ENCODE measurements around the gene MIA2. TPM values are rescaled to one million over a fixed set of nuclear protein-coding genes. Genes with fewer than 3 reads are reported as not detected.

The MIA2 gene
- total RNA-seq, 2 donors from 2014 or later, result 14.2 to 34.2 TPM

- H3K27ac ChIP-seq, result no peak overlapping the region
- no peaks in the 10 kb centered on the region for H3K36me3 ChIP-seq
- peaks cover 0 to 19% of the 10 kb centered on the region in 2 donors for H3K4me1 ChIP-seq
- H3K4me3 ChIP-seq, result no peak overlapping the region
- peaks cover 5 to 24% of the 10 kb centered on the region in 2 donors for H3K9me3 ChIP-seq
- no peaks in the 10 kb centered on the region for H3K27me3 ChIP-seq
- TF ChIP-seq CTCF (IDR thresholded peaks at IDR 0.05), result no peak
- DNase-seq (ENCODE audit: low spot score), result no peak
These were observed 130.8 kb downstream of the MIA2 start for GRCh38 chr14:39364509-39364908.

GRCh38 chr14:39365354-39365753, 131.6 kb downstream of the MIA2 start:
- H3K9me3 ChIP-seq, result peaks cover 5 to 24% of the 10 kb centered on the region in 2 donors
- H3K27ac ChIP-seq, result no peak overlapping the region
- peaks cover under 1% of the 10 kb centered on the region for H3K36me3 ChIP-seq
- peaks cover 0 to 19% of the 10 kb centered on the region in 2 donors for H3K4me1 ChIP-seq
- no peak for DNase-seq (ENCODE audit: low spot score)
- no peaks in the 10 kb centered on the region for H3K27me3 ChIP-seq
- no peak overlapping the region for H3K4me3 ChIP-seq
- no peak for TF ChIP-seq CTCF (IDR thresholded peaks at IDR 0.05)

GRCh38 chr14:39366460-39367386, 133.0 kb downstream of the MIA2 start:
- no peak for DNase-seq (ENCODE audit: low spot score)
- Histone ChIP-seq H3K27ac (no peak overlapping the region), H3K36me3 (peaks cover 5% of the 10 kb centered on the region), H3K27me3 (no peaks in the 10 kb centered on the region), H3K9me3 (peaks cover 5 to 24% of the 10 kb centered on the region in 2 donors), H3K4me1 (peaks cover 0 to 19% of the 10 kb centered on the region in 2 donors), H3K4me3 (no peak overlapping the region)
- TF ChIP-seq CTCF (IDR thresholded peaks at IDR 0.05), result no peak

- peaks cover 5 to 24% of the 10 kb centered on the region in 2 donors for H3K9me3 ChIP-seq
- peaks cover 5% of the 10 kb centered on the region for H3K36me3 ChIP-seq
- TF ChIP-seq CTCF (IDR thresholded peaks at IDR 0.05), result no peak
- no peak overlapping the region for H3K4me3 ChIP-seq
- H3K27ac ChIP-seq, result no peak overlapping the region
- no peaks in the 10 kb centered on the region for H3K27me3 ChIP-seq
- no peak for DNase-seq (ENCODE audit: low spot score)
- H3K4me1 ChIP-seq, result peaks cover 0 to 19% of the 10 kb centered on the region in 2 donors
These were observed 133.7 kb downstream of the MIA2 start for GRCh38 chr14:39367387-39367751.

- H3K4me1 ChIP-seq, result peaks cover 0 to 19% of the 10 kb centered on the region in 2 donors
- H3K27ac ChIP-seq, result no peak overlapping the region
- peaks cover 5% of the 10 kb centered on the region for H3K36me3 ChIP-seq
- no peaks in the 10 kb centered on the region for H3K27me3 ChIP-seq
- H3K9me3 ChIP-seq, result peaks cover 5 to 22% of the 10 kb centered on the region in 2 donors
- TF ChIP-seq CTCF (IDR thresholded peaks at IDR 0.05), result peak in 1 of 2 donors; percentile 65
- no peak overlapping the region for H3K4me3 ChIP-seq
- no peak for DNase-seq (ENCODE audit: low spot score)
These were observed 134.7 kb downstream of the MIA2 start for GRCh38 chr14:39368261-39368959.

Measured in right atrium auricular region (tissue), 2 donors.